Ramos (cell line): Measurements from ENCODE around the gene WNT5A.

Source experiments
- in situ Hi-C: fragments of 300-500 bp; cut with MboI; formaldehyde crosslinking; loops from one replicate; pipeline ENCODE4 v1.14.3; 2022; ENCODE audit warnings: low sequenced_read_pairs; ENCODE audit not compliant: unreplicated experiment

The WNT5A gene

DNA sequence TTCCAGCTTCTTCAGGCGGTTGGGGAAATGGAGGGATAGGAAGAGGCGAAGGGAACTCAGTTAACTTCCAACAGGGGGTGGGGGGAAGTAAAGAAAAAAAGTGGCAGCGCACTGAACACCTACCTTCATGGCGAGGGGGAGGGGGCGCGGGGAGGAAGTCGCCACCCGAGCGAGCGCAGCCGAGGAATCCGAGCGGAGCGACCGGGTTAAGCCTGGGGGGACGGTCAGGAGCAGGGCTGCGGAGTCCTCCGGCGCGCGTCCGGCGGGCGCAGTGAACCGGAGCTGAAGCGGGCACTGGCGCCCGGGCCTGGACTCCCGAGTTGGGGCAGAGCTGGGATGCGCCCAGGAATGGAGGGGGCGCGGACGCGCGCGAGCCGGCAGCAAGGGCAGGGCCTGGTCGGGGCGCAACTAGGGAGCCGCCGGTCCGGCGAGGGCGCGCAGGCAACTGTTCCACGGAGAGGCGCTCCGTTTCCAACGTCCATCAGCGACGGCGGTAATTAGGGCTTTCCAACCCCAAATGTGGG is at the start of gene WNT5A:
WNT5A (minus strand) TSS at position 450 of the 524 bp plus-strand sequence; CDS start at position 129, 321 bp downstream.
- in situ Hi-C loops = no loop called here

DNA sequence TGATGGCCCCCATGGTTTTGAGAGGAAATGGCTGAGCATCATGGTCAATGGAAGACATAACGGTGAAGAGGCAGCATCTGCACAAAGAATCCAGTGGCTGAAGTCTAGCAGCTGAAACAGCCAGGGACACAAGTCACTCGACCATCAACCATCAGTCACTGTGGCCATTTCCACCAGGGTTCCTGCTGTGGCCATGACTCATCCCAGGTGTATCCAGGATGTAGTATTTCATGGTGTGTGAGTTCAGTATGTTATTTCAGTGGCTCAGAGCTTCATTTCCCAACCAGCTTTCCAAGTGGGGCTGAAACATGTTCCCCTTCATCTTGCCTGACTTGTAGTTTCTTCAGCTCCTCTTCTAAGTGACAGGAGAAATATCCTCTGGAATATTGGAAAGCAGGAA is 47.8 kb upstream of the WNT5A start:
- in situ Hi-C loops = no loop called here

DNA sequence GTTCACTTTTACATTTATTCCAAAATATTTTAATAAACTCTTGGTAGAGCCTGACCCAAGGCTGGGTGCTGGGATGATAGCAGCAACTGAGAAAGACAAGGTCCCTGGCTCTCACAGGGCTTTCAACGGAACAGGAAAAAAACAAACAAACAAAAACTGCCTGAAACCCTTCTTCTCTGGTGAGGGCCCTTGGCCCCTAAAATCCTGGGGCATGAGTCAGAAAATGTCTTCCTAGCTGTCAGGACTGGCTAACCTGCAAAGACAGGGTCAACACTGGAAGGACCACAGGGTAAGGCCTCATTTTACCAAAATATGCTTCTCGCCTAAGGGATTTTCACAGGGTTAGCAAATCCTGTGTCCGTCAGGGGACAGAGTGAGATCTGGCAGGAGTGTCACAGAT is 45.7 kb upstream of the WNT5A start:
- in situ Hi-C loops = no loop called here

DNA sequence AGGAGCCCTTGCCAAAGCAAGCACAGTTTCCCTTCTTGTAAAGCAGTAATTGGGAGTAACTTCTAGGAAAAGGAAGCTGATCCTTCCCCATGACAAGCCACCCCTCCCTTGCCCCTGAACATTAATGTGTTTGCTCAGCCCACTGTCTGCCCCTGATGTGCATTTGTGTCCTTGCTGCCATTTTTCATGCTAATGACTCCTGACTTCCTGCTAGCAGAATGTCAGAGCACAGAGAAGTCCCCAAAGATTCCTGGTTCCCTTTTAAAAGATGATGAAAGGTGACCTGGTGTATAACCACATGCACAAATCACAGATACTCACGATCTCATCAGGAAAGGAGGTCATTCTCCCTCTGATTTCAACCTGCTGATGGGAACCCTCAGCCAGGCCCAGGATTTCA is 44.2 kb upstream of the WNT5A start:
- in situ Hi-C loops = no loop called here

DNA sequence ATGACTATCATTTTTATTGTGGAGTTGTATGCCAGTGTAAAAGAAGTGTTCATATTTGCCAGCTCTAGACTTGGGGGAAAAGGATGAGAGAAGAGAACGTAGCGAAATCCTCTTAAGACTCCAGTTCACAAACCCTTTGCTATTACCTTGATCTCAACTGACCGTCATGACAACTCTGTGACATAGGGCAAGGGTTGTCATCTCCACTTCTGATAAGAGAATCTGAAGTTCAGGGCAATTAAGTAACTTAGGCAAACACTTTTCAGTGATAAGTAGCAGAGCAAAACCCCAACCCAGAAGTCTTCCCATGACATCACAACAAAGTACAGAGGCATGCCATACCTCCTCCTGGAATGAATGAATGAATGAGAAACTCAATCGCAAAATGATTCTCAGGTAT is 40.3 kb upstream of the WNT5A start:
- in situ Hi-C loops = no loop called here

DNA sequence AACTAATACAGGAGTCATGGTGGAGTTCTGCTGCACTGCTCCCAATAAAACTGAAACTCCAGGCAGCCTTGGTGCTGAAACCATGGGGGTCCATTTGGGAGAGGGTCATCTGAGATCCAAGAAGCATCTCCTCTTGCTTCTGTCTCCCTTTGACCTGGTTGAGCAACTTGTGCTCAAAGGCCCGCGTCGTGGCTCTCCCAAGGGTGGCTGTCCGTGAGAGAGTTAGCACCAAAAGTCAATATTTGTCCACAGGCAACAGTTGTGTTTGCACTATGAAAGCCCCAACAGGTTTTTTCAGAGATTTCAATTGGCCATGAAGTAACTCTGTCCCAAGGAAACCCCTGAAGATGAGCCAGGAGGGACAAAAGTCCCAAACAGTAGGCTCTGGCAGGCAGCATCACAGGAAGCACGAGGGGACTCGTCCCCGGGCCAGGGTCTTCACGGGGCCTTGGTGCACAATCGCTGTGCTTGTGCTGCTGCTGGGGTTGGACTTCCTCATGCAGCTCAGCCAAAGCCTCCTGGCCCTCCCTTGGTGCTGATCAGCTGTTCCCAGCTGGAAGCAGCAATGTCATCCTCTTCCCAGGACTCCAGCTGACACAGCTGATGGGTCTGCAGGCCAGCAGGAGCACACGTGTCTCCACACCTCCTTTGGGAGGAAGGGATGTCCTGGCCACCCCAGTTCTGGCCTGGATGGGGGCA is 39.4 kb upstream of the WNT5A start:
- in situ Hi-C loops = no loop called here

DNA sequence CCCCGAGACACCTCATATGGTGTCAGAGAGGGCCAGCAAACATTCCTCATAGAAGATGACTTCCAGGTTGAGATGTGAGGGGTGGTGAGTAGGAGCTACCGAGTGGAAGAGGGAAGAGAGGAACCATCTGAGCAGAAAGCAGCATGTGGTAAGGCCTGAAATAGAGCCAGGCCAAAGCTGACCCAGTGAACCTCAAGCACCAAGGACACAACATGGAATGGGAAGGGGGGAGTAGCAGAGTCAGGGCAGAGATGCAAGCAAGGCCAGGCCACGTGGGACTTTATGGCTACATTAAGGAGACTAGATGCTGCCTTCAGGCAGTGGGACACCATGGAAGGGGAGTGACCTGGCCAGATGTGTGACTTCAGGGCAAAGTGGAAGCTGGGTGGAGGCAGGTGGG is 38.3 kb upstream of the WNT5A start:
- in situ Hi-C loops = no loop called here

DNA sequence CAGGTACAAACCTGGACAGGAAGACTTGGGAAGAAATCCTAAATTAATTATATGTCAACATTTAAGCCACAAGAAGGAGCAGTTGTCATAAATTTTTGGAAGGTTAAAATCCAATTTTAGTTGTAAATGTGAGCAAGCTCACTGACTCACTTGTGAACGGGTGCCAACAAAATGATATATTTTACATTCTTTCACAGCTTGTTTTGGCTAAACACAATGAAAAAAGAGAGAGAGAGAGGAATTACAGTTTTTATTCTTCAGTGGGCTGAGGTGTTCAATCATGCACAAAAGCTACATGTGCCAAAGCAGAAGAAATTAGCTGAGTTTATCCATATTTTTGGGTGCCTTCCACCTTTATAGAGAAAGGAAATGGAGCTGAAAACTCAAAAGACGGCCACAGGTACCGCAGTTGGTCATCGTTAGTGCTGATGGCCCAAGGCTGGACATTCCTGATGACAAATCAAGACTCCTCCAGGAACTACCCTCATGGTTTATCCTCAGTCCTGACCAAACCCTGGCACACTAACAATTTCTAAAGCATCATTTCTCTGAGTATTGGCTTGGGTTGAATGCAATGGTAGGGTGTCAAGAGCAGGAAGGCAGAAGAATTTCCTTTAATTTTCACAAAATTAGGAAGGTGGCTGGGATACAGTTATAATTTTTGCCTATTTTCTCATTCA is 37.6 kb upstream of the WNT5A start:
- in situ Hi-C loops = no loop called here

DNA sequence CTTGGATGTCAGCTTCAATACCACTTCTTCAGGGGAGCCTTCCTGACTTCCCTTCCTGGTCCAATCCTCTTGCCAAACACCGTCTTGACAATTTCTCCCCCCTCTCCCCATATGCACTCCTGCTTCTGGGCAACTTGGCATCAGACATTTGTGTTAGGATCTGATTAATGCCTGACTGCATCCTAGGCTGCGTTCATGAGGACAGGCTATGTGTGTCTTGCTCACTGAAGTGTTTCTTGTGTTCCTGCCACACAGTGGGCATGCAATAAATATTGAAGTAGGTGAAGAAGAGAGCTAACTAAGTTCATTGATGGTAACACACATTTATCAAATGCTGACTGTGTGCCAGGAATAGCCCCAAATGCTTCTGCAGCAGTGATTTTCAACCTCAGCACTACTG is 36.4 kb upstream of the WNT5A start:
- in situ Hi-C loops = no loop called here

DNA sequence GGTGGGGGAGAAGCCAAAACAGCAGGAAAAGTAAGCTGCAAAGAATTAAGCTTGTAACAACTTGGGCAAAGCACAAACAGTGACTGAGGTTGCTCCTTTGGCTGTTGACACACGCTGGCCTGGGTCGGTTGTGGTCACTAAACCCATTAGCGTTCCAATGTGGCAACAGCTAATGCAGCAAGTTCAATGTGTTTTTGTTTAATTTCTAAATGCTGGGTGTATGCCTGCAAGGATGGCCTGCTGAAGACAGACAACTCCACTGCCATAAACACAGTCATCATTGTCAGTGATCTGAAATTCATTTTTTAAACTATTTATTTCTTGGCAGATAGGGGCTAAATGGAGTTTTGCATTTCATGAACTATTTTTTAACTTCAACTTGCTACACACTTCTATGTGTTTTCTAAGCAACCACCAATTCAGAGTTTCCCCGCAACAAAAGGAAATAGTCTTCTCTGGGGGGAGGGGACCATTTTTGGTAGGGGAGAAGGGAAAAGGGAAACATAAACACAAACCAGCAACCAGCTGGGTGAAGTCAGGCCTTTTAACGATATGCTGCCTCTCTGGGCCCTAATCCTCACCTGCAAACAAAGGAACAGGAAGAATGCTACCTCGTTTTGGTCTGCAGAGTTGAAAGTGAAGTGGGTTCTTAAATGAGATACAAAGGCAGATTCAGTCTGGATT is 34.8 kb upstream of the WNT5A start:
- in situ Hi-C loops = no loop called here

DNA sequence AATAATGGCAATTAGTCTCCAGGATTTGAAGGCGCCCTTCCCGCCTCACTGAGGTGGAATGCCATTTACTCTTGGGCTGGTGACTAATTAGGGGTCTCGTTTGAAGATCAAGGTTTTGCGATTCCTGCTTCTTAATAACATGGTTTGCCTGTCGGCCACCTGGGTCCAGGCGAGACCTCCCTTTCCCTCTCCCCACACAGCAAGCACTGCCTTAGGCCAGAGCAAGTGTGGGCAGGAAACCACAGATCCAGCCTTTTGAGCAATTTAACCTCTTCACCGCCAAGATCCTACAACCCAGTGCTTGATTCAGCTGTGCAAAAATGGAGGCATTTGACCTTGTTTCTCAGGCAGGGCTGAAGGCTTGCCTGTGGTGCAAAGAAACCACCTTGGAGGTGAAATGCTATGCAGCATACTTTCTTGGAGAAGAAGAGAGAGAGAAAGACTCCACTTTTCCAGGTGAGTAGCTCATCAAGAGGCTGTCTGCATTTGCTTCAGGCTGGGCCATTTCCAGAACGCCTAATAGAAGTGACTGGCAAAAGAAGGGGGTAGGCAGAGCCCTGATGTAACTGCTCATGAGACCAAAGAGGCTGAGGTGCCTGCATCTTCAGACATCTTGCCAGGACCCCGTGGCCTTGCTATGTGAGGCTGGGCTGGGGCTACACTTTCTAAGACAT is 34.1 kb upstream of the WNT5A start:
- in situ Hi-C loops = no loop called here

DNA sequence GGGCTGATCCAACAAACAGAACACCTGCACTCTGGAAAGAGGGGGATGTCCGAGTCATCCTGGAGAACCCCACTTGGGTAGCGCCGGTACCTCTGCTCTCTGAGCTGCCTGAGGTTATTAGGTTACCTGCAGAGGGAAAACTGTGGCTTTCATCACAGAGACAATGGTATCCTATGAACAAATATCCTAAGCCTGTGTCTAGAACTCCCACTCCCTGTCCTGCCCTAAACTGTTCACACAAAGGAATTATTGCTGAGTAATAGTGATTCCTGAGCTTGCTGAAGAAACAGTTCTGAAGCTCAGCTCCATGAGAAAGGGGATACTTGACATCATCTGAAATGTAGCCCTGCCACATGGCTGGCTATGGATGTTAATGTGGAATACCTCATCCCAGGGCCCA is 31.9 kb upstream of the WNT5A start:
- in situ Hi-C loops = no loop called here

DNA sequence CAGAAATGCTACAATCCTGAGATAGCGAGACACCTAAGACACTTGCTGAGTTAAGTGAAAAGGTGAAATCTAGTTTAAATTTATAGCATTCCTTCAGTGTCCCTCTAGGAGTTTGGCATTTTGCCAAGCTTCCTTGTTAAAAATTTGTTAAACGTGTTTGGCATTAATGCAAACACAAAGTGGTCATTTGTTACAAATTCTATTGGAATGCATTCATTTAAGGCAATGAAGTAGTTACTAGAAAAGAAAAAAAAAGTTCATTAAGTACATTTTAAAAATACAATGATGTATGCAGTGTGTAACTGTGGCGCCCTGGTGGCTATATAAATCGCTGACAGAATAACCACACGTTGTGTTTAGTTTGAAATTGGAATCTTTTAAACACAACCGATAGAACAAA is 31.3 kb upstream of the WNT5A start:
- in situ Hi-C loops = no loop called here

DNA sequence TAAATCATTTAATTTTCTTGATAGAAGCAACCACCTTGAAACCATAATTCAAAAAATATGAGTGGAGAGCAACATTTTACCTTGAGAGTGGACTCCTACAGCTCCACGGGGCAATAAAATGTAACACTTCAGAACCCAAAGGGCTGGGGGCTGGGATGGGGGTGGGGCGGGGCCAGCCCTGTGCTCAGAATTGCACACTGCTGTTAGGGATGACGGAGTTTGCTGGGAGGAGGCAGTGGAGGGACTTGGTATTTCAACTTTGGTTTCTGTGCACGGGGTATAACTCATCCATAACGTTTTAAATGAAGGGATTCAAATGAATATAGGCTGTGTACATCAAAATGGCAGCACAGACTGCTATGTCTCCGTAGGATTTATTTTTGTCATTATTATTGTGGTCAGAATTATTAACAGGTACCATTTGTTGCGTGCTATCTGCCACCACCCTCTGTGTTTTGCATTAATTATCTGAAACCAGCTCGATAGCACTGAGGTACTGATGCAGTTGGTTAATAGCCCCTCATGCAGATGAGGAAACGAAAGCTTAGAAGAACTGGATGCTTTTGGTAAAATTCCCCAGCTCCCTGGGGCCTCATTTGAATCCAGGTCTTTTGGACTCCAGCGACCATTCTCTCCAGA is 29.4 kb upstream of the WNT5A start:
- in situ Hi-C loops = no loop called here

DNA sequence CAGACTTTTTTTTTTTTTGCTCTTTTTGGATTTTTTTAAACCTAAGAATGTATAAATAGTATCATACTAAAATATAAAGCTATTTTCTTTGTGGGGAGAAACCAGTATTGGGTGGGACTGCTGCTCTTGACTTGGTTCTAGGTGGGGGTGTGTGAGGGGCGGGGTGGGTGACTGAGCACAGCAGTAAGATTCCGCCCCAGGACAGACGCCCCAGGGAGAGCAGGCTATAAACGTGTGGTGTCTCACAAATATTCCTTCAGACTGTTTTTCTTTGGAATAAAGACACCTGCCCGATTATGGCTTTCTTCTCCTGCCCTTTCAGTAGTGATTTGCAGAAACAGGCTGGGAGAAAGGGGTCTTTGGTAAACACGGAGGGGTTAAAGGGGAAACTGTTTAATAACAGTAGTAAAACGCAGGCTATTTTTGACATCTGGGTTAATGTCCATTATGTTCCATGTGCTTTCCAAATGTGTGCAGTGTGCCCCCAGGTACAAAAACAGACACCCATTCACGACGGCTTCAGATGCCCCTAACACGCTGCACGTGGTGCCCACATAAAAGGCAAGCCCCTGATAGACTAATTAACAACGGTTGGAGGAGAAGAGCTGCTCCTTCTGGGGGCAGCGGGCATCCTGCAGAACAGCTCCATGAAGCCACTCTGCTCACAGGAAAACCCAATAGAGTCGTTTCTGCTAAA is 28.6 kb upstream of the WNT5A start:
- in situ Hi-C loops = no loop called here

DNA sequence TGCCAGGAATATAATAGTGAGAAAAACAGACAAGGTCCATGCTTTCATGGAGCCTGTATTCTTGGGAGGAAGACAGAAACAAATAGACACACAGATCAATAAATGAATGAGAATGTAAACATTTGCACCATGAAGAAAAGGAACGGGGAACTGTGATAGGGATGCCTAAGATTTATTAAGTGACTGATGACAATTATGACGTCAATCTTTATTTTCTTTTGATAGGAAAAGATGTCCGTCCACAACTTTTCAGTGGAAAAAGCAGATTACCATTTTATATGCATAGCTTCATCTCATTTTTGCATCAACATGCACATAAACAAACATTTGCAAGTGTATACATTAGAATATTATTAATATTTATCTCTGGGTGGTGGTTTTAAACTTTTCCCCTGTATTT is 27.9 kb upstream of the WNT5A start:
- in situ Hi-C loops = no loop called here

DNA sequence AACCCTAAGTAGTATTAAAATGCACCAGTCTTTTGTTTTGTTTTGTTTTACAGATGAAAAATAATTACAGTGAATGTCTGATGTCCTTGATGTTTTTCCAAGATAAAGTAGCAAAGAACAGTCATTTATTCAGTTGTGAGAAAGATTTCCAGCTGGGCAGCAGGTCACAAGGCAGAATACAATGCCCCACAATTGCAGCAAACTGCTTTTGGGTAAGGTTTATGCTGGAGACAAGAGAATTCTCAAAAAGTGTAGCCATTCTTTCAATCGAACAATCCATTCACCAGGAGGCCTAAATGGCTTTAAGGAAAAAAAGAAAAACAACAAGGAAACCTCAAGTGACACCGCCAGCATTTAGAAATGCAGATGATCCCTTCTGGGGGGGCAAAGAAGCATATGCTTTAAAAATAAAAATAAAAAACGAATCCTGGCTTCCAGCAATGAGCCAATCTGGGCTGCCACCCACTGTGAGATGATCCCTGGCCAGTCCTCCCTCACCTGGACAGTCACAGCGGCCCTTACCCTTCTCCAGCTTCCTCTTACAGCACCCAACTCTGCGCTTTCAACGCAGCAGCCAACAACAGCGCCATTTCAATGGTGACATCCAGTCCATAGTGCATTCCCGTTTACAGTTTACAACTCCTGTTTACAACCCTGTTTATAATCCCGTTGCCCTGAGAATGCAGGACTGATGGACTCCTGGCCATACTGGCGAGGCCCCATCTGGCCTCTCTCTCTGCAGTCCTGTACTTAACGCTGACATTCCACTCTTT is 25.7 kb upstream of the WNT5A start:
- in situ Hi-C loops = no loop called here

DNA sequence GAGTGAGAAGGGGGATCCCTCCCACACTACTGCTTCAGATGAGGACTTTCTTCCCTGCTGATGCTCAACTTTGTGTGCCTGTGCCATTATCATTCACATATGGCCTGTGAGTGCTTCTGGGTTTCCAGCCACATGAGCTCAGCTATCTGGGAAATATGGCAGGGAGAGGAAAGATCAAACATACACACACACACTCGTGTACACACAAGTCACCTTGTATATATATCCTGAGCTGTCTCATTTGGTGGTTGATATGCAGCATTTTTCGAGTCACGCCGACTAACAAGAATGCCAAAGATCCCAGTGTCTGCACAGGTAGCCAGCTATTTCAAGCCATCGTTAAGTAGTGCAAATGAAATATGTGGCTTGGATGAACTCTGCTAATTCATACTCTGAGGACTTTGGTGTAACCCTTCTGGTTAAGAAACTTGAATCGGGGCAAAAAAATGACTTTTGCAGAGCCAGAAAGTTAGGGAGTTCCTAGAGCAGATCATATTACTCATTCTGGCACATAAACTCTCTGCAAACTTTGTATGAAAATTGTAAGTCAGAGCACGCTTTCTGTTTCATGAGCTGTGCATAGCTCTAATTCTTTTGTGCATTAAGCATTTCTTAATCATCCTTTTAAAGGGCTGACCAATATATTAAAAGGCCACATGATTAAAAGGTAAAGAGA is 24.9 kb upstream of the WNT5A start:
- in situ Hi-C loops = no loop called here
